Adrenal gland (tissue), 5 donors: ENCODE data around the gene TBC1D2.

ENCODE experiments used
- POLR2A ChIP-seq, 2 donors: fragments of 450-650 bp; IDR thresholded peaks; one replicate each; pipeline ENCODE4 v1.6.1; 2017; ENCODE audit warnings: antibody characterized with exemption in 2 of 2, mild to moderate bottlenecking in 2 of 2, moderate library complexity in 1 of 2
- TF ChIP-seq, protein P1 (sequence below), 6 experiments: fragments of 450-650 bp in 4 of 6; fragments of 200-600 bp in 2 of 6; sonication (generic) in 1 of 6; IDR thresholded peaks; 1 replicate in 5 of 6; 2 replicates in 1 of 6; pipeline versions ENCODE4 v1.5.1 to v1.8.0; 2016 to 2021; ENCODE audit warnings: antibody characterized with exemption in 6 of 6, mild to moderate bottlenecking in 2 of 6, moderate library complexity in 1 of 6
- donor health status: DM: no; HTN: no; CAD: no.

DNA sequence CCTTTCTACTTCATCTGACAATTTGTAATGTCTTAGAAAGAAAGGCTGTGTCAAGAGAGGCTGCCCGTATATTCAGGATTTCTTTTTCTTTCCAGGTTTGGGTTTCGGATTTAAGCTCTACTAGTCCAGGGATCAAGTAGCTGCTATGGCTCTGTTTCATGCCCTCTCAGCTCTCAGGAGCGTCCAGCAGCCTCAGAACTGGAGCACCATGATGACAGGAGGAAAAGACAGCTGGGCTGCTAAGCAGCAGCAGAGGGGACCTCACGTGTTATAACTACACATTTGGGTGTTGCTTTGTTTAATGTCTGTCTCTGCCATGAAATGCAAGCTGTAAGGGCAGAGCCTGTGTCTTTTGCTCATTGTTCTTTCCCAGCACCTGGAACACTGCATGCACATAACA is 28.5 kb downstream of the TBC1D2 start:
- TF ChIP-seq, protein P1, sequence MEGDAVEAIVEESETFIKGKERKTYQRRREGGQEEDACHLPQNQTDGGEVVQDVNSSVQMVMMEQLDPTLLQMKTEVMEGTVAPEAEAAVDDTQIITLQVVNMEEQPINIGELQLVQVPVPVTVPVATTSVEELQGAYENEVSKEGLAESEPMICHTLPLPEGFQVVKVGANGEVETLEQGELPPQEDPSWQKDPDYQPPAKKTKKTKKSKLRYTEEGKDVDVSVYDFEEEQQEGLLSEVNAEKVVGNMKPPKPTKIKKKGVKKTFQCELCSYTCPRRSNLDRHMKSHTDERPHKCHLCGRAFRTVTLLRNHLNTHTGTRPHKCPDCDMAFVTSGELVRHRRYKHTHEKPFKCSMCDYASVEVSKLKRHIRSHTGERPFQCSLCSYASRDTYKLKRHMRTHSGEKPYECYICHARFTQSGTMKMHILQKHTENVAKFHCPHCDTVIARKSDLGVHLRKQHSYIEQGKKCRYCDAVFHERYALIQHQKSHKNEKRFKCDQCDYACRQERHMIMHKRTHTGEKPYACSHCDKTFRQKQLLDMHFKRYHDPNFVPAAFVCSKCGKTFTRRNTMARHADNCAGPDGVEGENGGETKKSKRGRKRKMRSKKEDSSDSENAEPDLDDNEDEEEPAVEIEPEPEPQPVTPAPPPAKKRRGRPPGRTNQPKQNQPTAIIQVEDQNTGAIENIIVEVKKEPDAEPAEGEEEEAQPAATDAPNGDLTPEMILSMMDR (IDR thresholded peaks at IDR 0.05): no peak
- TF ChIP-seq POLR2A (IDR thresholded peaks at IDR 0.05): no peak
